HL-60 (cell line): ENCODE measurements around the gene OXER1.

Experiments
- DNase-seq, 2 experiments: peaks; one replicate each; pipeline ENCODE4 v3.0.0-alpha.2; 2010 to 2020; ENCODE audit warnings: low read depth in 1 of 2, low spot score in 1 of 2
- H3K27ac ChIP-seq: fragments of 250-450 bp; sonication (Bioruptor Pico); replicated peaks from 2 replicates; pipeline ENCODE4 v1.5.1; 2020; ENCODE audit warnings: mild to moderate bottlenecking, moderate library complexity
- H3K27me3 ChIP-seq: fragments of 250-450 bp; sonication (Bioruptor Pico); 2 replicates; pipeline ENCODE4 v1.5.1; 2021; ENCODE audit warnings: mild to moderate bottlenecking, moderate library complexity; ENCODE audit not compliant: insufficient read depth, poor library complexity, severe bottlenecking
- H3K4me3 ChIP-seq: replicated peaks from 2 replicates; pipeline ENCODE4 v1.5.1; 2011; ENCODE audit warnings: mild to moderate bottlenecking, control low read depth, low read length; ENCODE audit not compliant: insufficient read depth
- CTCF ChIP-seq: IDR thresholded peaks from one replicate; pipeline ENCODE4 v1.5.1; 2011; ENCODE audit warnings: low read length, control low read depth, inconsistent platforms; ENCODE audit not compliant: insufficient read depth
- GABPA ChIP-seq: IDR thresholded peaks from 2 replicates; pipeline ENCODE4 v1.6.1; 2012; ENCODE audit warnings: low read depth
- POLR2AphosphoS5 ChIP-seq: IDR thresholded peaks from 2 replicates; pipeline ENCODE4 v1.6.1; 2012; ENCODE audit warnings: low read depth
- SPI1 ChIP-seq: IDR thresholded peaks from 2 replicates; pipeline ENCODE4 v1.6.1; 2012; ENCODE audit warnings: low read depth, mild to moderate bottlenecking, borderline replicate concordance
- TF ChIP-seq, protein P1 (sequence below): IDR thresholded peaks from 2 replicates; pipeline ENCODE4 v1.6.1; 2012; ENCODE audit warnings: low read depth; ENCODE audit not compliant: insufficient replicate concordance

Gene OXER1

GRCh38 chr2:42721898-42722297, 42.0 kb downstream of the OXER1 start:
- Histone ChIP-seq H3K27me3 (no peaks in the 10 kb centered on the region), H3K27ac (peak overlapping the region; percentile 13), H3K4me3 (no peak overlapping the region)
- DNase-seq: no peak
- TF ChIP-seq GABPA: no peak
- TF ChIP-seq SPI1: no peak
- TF ChIP-seq, protein P1, sequence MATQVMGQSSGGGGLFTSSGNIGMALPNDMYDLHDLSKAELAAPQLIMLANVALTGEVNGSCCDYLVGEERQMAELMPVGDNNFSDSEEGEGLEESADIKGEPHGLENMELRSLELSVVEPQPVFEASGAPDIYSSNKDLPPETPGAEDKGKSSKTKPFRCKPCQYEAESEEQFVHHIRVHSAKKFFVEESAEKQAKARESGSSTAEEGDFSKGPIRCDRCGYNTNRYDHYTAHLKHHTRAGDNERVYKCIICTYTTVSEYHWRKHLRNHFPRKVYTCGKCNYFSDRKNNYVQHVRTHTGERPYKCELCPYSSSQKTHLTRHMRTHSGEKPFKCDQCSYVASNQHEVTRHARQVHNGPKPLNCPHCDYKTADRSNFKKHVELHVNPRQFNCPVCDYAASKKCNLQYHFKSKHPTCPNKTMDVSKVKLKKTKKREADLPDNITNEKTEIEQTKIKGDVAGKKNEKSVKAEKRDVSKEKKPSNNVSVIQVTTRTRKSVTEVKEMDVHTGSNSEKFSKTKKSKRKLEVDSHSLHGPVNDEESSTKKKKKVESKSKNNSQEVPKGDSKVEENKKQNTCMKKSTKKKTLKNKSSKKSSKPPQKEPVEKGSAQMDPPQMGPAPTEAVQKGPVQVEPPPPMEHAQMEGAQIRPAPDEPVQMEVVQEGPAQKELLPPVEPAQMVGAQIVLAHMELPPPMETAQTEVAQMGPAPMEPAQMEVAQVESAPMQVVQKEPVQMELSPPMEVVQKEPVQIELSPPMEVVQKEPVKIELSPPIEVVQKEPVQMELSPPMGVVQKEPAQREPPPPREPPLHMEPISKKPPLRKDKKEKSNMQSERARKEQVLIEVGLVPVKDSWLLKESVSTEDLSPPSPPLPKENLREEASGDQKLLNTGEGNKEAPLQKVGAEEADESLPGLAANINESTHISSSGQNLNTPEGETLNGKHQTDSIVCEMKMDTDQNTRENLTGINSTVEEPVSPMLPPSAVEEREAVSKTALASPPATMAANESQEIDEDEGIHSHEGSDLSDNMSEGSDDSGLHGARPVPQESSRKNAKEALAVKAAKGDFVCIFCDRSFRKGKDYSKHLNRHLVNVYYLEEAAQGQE: no peak
- no peak for TF ChIP-seq CTCF

DNA sequence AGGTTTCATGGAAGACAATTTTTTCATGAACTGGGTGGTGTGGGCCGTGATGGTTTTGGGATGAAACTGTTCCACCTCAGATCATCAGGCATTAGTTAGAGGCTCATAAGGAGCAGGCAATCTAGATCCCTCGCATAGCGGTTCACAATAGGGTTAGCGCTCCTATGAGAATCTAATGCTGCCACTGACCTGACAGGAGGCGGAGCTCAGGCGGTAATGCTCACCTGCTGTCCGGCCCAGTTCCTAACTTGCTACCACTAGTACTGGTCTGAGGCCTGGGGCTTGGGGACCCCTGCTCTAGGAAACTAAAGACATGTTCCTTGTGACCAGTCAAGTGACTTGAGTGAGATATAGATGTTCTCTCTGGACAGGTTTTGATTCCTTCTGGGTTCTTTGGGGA, 49.2 kb downstream of the OXER1 start:
- TF ChIP-seq SPI1 (no peak), CTCF (no peak), POLR2AphosphoS5 (no peak), GABPA (no peak)
- TF ChIP-seq, protein P1: no peak
- H3K4me3 ChIP-seq: no peak overlapping the region
- no peak for DNase-seq
- no peak overlapping the region for H3K27ac ChIP-seq
- no peaks in the 10 kb centered on the region for H3K27me3 ChIP-seq

DNA sequence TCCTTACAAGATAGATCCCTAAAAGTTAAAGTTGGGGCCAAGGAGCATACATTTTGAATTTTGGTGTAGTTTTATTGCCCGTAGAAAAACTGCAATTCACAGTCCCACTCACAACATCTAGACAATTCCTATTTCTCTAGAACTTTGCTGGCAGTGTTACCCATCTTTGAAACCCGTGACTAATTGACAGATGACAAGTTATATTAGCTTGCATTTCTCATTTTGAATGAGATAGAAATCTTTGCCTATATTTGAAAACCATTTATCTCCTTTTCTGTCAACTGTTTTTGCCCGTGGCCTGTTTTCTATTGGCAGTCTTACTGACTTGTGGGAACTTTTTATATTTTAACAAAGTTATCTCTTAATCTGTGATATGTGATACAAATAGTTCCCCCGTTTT, 50.0 kb downstream of the OXER1 start:
- no peak for DNase-seq
- H3K4me3 ChIP-seq: no peak overlapping the region
- H3K27me3 ChIP-seq: no peaks in the 10 kb centered on the region
- no peak overlapping the region for H3K27ac ChIP-seq
- TF ChIP-seq SPI1: no peak
- no peak for TF ChIP-seq POLR2AphosphoS5
- TF ChIP-seq CTCF: no peak
- no peak for TF ChIP-seq GABPA
- TF ChIP-seq, protein P1: no peak
